Activated CD8-positive, alpha-beta memory T cell treated with anti-CD3 and anti-CD28 coated beads for 1 hour (primary cell): ENCODE results near the gene CGB5.
A peak's percentile ranks its signal among the peaks of the same experiment; 100 is the strongest.
"Not testable (repeated sequence)": the region's sequence is repeated elsewhere in the genome, so short reads cannot be mapped to it uniquely, and the experiment has no call there.

ENCODE experiments used
- DNase-seq, 2 donors: peaks; one replicate each; pipeline ENCODE4 v3.0.0-alpha.2; 2020; ENCODE audit warnings: low read depth in 1 of 2; ENCODE audit errors: extremely low read depth in 1 of 2

Gene CGB5

GRCh38 chr19:49020931-49021895, 22.4 kb upstream of the CGB5 start:
- DNase-seq, result no peak

- DNase-seq, result no peak
Measured at GRCh38 chr19:49022116-49022515, 21.5 kb upstream of the CGB5 start.

- not testable (repeated sequence) for DNase-seq
Measured at GRCh38 chr19:49024233-49024632, 19.4 kb upstream of the CGB5 start, which contains the start of gene CGB3. CGB3 (minus strand) TSS chr19:49024333; CDS start chr19:49023971, 362 bp downstream.

GRCh38 chr19:49025088-49025487, 18.6 kb upstream of the CGB5 start:
- not testable (repeated sequence) for DNase-seq

GRCh38 chr19:49025599-49025998, 18.0 kb upstream of the CGB5 start:
- not testable (repeated sequence) for DNase-seq

GRCh38 chr19:49028686-49029085, 15.0 kb upstream of the CGB5 start:
- not testable (repeated sequence) for DNase-seq

- not testable (repeated sequence) for DNase-seq
Measured at GRCh38 chr19:49029749-49030148, 13.9 kb upstream of the CGB5 start.

- DNase-seq, result not testable (repeated sequence)
Measured at GRCh38 chr19:49030323-49030722, 13.3 kb upstream of the CGB5 start.

GRCh38 chr19:49031642-49032301, 11.9 kb upstream of the CGB5 start, which contains the start of gene CGB2:
CGB2 (plus strand) TSS chr19:49031890; CDS start chr19:49032096, 206 bp downstream.
- DNase-seq, result peak in 1 of 2 donors; percentile 40

GRCh38 chr19:49036815-49037214, 6.8 kb upstream of the CGB5 start, which contains the start of gene CGB1:
CGB1 (minus strand) TSS chr19:49036895; CDS start chr19:49036711, 184 bp downstream.
- not testable (repeated sequence) for DNase-seq

- DNase-seq, result not testable (repeated sequence)
Measured at GRCh38 chr19:49038111-49038510, 5.5 kb upstream of the CGB5 start.

- not testable (repeated sequence) for DNase-seq
Measured at GRCh38 chr19:49038557-49039276, 4.9 kb upstream of the CGB5 start.

GRCh38 chr19:49039736-49040135, 3.9 kb upstream of the CGB5 start:
- DNase-seq, result not testable (repeated sequence)

GRCh38 chr19:49042177-49042576, 1.5 kb upstream of the CGB5 start:
- DNase-seq, result no peak

- not testable (repeated sequence) for DNase-seq
Measured at GRCh38 chr19:49042666-49043065, 982 bp upstream of the CGB5 start.

GRCh38 chr19:49049011-49049410, 5.4 kb downstream of the CGB5 start, which contains the start of gene CGB8:
CGB8 (minus strand) TSS chr19:49049111; CDS start chr19:49048739, 372 bp downstream.
- DNase-seq, result not testable (repeated sequence)

- not testable (repeated sequence) for DNase-seq
Measured at GRCh38 chr19:49049834-49050233, 6.2 kb downstream of the CGB5 start.

GRCh38 chr19:49050376-49051033, 6.9 kb downstream of the CGB5 start:
- not testable (repeated sequence) for DNase-seq

- DNase-seq, result peak in 1 of 2 donors; percentile 38
Measured at GRCh38 chr19:49056101-49056901, 12.7 kb downstream of the CGB5 start.
